HEK293T (cell line): Measurements from ENCODE around the gene NEO1.

ENCODE experiments used
- BHLHE40 ChIP-seq: fragments of 450-650 bp; IDR thresholded peaks from 2 replicates; pipeline ENCODE4 v1.6.1; 2016; ENCODE audit warnings: mild to moderate bottlenecking, moderate library complexity, borderline replicate concordance
- ELF4 ChIP-seq: fragments of 450-650 bp; IDR thresholded peaks from 2 replicates; pipeline ENCODE4 v1.6.1; 2017; ENCODE audit warnings: antibody characterized with exemption
- FOXA1 ChIP-seq: fragments of 450-650 bp; IDR thresholded peaks from 2 replicates; pipeline ENCODE4 v1.6.1; 2016; ENCODE audit warnings: mild to moderate bottlenecking
- FOXK2 ChIP-seq: fragments of 450-650 bp; IDR thresholded peaks from 2 replicates; pipeline ENCODE4 v1.6.1; 2016; ENCODE audit warnings: mild to moderate bottlenecking
- FOXM1 ChIP-seq: fragments of 450-650 bp; IDR thresholded peaks from 2 replicates; pipeline ENCODE4 v1.6.1; 2017; ENCODE audit warnings: mild to moderate bottlenecking, borderline replicate concordance
- HDGF ChIP-seq: fragments of 450-650 bp; IDR thresholded peaks from 2 replicates; pipeline ENCODE4 v1.6.1; 2017; ENCODE audit warnings: antibody characterized with exemption, borderline replicate concordance
- LEF1 ChIP-seq: fragments of 450-650 bp; IDR thresholded peaks from 2 replicates; pipeline ENCODE4 v1.6.1; 2017; ENCODE audit warnings: mild to moderate bottlenecking, borderline replicate concordance
- NFRKB ChIP-seq: fragments of 450-650 bp; IDR thresholded peaks from 2 replicates; pipeline ENCODE4 v1.6.1; 2016; ENCODE audit warnings: mild to moderate bottlenecking, moderate library complexity
- PKNOX1 ChIP-seq: fragments of 450-650 bp; IDR thresholded peaks from 2 replicates; pipeline ENCODE4 v1.6.1; 2016
- SP1 ChIP-seq: fragments of 450-650 bp; IDR thresholded peaks from 2 replicates; pipeline ENCODE4 v1.6.1; 2017
- SUZ12 ChIP-seq: fragments of 450-650 bp; IDR thresholded peaks from 2 replicates; pipeline ENCODE4 v1.6.1; 2016; ENCODE audit warnings: mild to moderate bottlenecking
- TARDBP ChIP-seq: fragments of 450-650 bp; IDR thresholded peaks from 2 replicates; pipeline ENCODE4 v1.6.1; 2016
- ZNF384 ChIP-seq: fragments of 450-650 bp; IDR thresholded peaks from 2 replicates; pipeline ENCODE4 v1.6.1; 2016

GRCh38 chr15:73328981-73329380 lies 276.7 kb downstream of the NEO1 start:
- TF ChIP-seq FOXA1 = no peak
- no peak for TF ChIP-seq PKNOX1
- TF ChIP-seq FOXK2 = no peak
- TF ChIP-seq BHLHE40 = no peak
- TF ChIP-seq NFRKB = no peak
- TF ChIP-seq SUZ12 = no peak
- no peak for TF ChIP-seq SP1
- no peak for TF ChIP-seq ELF4
- TF ChIP-seq LEF1 = no peak
- TF ChIP-seq FOXM1 = no peak
- no peak for TF ChIP-seq TARDBP
- TF ChIP-seq ZNF384 = no peak
- no peak for TF ChIP-seq HDGF
